ENCODE data around the gene FUT9.
A peak's percentile ranks its signal among the peaks of the same experiment; 100 is the strongest.

The FUT9 gene

DNA sequence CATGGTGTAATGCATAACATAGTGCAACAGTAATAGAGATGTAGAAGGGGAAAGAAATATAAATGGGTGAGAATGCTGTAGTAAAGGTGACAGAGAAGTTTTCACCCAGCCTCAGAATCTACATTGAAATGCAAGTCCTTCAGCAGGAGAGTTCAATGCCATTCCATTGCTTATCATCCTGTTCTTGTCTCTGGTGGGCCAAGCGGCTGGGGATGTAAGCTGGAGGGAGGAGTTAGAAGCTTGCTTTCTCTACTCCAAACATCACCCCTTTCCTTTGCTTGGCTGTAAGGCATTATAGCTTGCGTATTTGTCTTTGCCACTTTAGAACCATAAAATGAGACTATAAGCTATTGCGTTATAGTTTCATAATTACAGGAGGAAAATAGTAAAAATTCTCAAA, 2.2 kb upstream of the FUT9 start:
- H3K4me3 ChIP-seq (ENCODE audit: extremely low read depth, insufficient read depth, low read length, poor library complexity, severe bottlenecking), result no peak overlapping the region
- no peaks in the 10 kb centered on the region for H3K36me3 ChIP-seq (ENCODE audit: control insufficient read depth, insufficient read depth, low read length)
- no peak overlapping the region for H3K27ac ChIP-seq (ENCODE audit: low read depth, low read length, severe bottlenecking)
- H3K4me1 ChIP-seq (ENCODE audit: control insufficient read depth, insufficient read depth, low read length, poor library complexity, severe bottlenecking), result no peaks in the 10 kb centered on the region
- WGBS, 2 experiments (ENCODE audit: insufficient coverage in 2 of 2), result no CpG with 5 or more reads among the region's 3 CpGs
- no peaks in the 10 kb centered on the region for H3K9me3 ChIP-seq (ENCODE audit: control insufficient read depth, low read length)

DNA sequence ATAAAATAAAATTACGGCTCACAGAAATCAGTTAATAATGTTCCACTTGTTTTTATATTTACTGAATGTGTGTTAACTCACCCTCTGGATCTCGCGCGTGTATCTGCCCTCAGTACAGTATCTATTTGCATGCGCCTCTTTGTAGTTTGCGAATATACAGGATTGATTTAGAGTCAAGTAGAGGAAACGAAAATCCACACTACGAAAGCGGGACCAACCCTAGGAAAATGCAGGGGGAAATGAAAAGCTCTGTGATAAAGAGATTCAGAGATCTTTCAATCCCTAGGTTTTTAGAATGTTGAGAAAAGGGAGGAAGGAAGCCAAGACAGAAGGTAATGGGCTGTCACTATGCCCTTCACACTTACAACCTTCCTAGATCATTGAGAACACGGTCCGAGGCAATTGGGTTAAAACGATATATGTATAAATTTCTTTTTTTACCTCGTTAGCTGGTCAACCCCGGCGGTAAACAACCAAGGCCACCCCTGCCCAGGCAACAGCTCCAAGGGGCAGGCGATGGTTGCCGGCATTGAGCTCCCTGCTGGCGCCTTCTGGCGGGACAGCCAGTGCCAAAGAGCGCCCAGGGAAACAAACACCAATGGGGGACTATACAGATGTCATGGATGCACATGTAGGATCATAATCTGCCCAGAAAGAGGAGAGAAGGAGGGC, 792 bp upstream of the FUT9 start:
- no peaks in the 10 kb centered on the region for H3K4me1 ChIP-seq (ENCODE audit: control insufficient read depth, insufficient read depth, low read length, poor library complexity, severe bottlenecking)
- no peaks in the 10 kb centered on the region for H3K9me3 ChIP-seq (ENCODE audit: control insufficient read depth, low read length)
- WGBS, 2 experiments (ENCODE audit: insufficient coverage in 2 of 2), result 27 to 38% methylated on average over 11 to 15 of the region's 20 CpGs
- no peak overlapping the region for H3K27ac ChIP-seq (ENCODE audit: low read depth, low read length, severe bottlenecking)
- H3K4me3 ChIP-seq (ENCODE audit: extremely low read depth, insufficient read depth, low read length, poor library complexity, severe bottlenecking), result peak overlapping the region; percentile 44
- H3K36me3 ChIP-seq (ENCODE audit: control insufficient read depth, insufficient read depth, low read length), result no peaks in the 10 kb centered on the region

DNA sequence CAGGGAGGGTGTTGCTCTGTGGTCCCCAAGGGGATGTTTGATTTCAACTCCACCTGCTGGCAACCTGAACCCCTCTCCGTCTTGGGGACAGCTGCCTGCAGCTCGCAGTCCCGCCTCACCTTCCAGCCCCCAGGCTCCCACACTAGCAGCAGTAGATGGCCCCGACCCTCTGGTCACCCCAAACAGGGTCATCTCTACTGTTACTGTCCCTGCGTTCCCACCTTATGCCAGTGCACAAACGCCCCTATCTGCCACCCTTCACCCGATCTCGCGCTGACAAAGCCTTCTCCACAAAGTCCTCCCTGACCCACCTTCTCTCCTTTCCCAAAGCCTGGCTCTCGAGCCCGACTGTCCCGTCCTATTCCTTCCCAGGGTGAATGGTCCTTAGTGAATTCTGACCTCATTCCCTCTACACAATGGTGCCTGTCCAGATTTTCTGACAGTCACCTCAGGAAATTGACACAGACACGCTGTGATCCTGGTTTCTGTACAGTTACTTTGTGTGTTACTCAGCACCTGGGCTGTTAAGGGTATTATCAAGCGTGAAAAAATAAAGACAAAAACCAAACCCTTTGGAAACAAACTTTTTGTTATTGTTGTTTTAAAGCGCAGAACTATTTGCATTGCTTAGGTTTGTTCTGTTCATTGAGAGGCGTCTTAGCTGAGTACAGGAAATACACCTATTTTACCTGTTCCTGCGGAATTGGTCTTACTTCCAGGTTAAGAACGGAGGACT, 728 bp downstream of the FUT9 start:
- no peaks in the 10 kb centered on the region for H3K36me3 ChIP-seq (ENCODE audit: control insufficient read depth, insufficient read depth, low read length)
- H3K4me3 ChIP-seq (ENCODE audit: extremely low read depth, insufficient read depth, low read length, poor library complexity, severe bottlenecking), result peak overlapping the region; percentile 44
- H3K9me3 ChIP-seq (ENCODE audit: control insufficient read depth, low read length), result no peaks in the 10 kb centered on the region
- H3K4me1 ChIP-seq (ENCODE audit: control insufficient read depth, insufficient read depth, low read length, poor library complexity, severe bottlenecking), result no peaks in the 10 kb centered on the region
- 13 to 15% methylated on average over 10 to 15 of the region's 18 CpGs for WGBS, 2 experiments (ENCODE audit: insufficient coverage in 2 of 2)
- H3K27ac ChIP-seq (ENCODE audit: low read depth, low read length, severe bottlenecking), result no peak overlapping the region

DNA sequence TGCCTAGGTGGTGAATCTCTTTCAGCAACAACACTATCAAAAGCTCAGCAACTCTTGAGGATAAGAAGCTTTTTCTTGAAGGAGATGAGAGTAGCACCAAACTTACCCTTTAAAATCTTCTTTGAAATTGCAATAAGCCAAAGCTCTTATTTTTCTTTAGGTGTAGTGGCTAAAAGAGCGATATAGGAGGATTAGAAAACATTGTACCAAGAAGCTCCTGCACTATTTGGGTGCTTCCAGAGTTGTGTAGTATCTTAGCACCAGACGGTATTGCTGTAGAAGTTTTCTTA, 1.2 kb downstream of the FUT9 start:
- Histone ChIP-seq H3K4me3 (ENCODE audit: extremely low read depth, insufficient read depth, low read length, poor library complexity, severe bottlenecking) (no peak overlapping the region), H3K36me3 (ENCODE audit: control insufficient read depth, insufficient read depth, low read length) (no peaks in the 10 kb centered on the region), H3K27ac (ENCODE audit: low read depth, low read length, severe bottlenecking) (no peak overlapping the region), H3K4me1 (ENCODE audit: control insufficient read depth, insufficient read depth, low read length, poor library complexity, severe bottlenecking) (no peaks in the 10 kb centered on the region), H3K9me3 (ENCODE audit: control insufficient read depth, low read length) (no peaks in the 10 kb centered on the region)
- 75 to 86% methylated on average over 2 of the region's 2 CpGs for WGBS, 2 experiments (ENCODE audit: insufficient coverage in 2 of 2)

DNA sequence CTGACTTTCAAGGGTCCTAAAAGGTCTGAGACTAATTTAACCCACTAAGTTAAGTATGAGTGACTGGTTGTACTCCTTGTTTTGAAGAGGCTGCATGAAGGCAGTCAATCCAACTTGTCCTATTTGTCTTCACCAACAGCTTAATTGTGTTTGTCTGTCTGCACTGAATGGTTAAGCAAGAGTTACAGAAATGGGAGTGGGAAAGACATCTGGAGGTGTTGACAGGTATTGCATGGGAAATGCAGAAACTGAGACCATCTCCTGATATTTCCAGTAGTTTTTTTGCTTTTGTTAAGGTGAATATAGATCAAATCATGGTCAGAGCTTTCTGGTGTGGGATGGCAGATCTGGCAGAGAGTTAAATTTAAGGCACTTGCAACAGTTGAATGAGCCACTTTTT, 6.5 kb downstream of the FUT9 start:
- Histone ChIP-seq H3K9me3 (ENCODE audit: control insufficient read depth, low read length) (no peaks in the 10 kb centered on the region), H3K36me3 (ENCODE audit: control insufficient read depth, insufficient read depth, low read length) (no peaks in the 10 kb centered on the region), H3K4me1 (ENCODE audit: control insufficient read depth, insufficient read depth, low read length, poor library complexity, severe bottlenecking) (no peaks in the 10 kb centered on the region), H3K4me3 (ENCODE audit: extremely low read depth, insufficient read depth, low read length, poor library complexity, severe bottlenecking) (no peak overlapping the region), H3K27ac (ENCODE audit: low read depth, low read length, severe bottlenecking) (no peak overlapping the region)

DNA sequence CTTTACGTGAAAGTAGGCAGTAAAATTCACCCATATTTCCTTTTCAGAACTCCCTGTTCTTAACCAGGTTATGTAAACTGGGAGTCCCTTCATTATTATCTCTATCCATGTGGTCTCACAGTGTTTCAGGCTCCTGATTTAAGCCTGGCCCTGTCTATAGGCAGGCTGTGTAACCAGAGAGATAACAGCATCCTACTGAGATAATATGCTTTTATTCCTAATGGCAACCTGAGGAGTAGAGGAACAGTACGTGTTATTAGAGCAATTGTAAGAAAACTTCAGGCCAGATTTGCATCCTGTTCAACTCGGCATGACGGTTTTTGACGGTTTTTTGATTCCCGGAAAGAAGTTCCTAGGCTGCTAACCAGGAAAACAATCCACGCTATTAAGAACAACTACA, 16.9 kb downstream of the FUT9 start:
- Histone ChIP-seq H3K36me3 (ENCODE audit: control insufficient read depth, insufficient read depth, low read length) (no peaks in the 10 kb centered on the region), H3K9me3 (ENCODE audit: control insufficient read depth, low read length) (no peaks in the 10 kb centered on the region), H3K27ac (ENCODE audit: low read depth, low read length, severe bottlenecking) (no peak overlapping the region), H3K4me3 (ENCODE audit: extremely low read depth, insufficient read depth, low read length, poor library complexity, severe bottlenecking) (no peak overlapping the region), H3K4me1 (ENCODE audit: control insufficient read depth, insufficient read depth, low read length, poor library complexity, severe bottlenecking) (no peaks in the 10 kb centered on the region)
- WGBS, 2 experiments (ENCODE audit: insufficient coverage in 2 of 2), result 89 to 93% methylated on average over 3 to 4 of the region's 7 CpGs

DNA sequence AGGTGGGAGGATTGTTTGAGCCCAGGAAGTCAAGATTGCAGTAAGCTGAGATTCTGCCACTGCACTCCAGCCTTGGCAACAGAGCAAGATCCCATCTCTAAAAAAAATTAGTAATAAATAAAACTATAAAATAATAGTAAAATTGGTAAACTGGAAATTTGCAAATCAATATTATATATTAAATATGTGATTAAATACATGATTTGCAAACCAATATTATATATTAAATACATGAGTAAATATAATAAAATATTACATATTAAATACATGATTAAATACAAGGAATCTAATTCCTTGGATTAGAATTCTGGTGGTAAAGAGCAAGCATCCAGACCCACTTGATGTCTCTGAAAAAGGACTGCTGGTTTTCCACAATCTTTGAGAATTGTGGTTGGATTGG, 35.8 kb downstream of the FUT9 start:
- no peak overlapping the region for H3K27ac ChIP-seq (ENCODE audit: low read depth, low read length, severe bottlenecking)
- H3K4me3 ChIP-seq (ENCODE audit: extremely low read depth, insufficient read depth, low read length, poor library complexity, severe bottlenecking), result no peak overlapping the region
- H3K4me1 ChIP-seq (ENCODE audit: control insufficient read depth, insufficient read depth, low read length, poor library complexity, severe bottlenecking), result no peaks in the 10 kb centered on the region
- no peaks in the 10 kb centered on the region for H3K36me3 ChIP-seq (ENCODE audit: control insufficient read depth, insufficient read depth, low read length)
- H3K9me3 ChIP-seq (ENCODE audit: control insufficient read depth, low read length), result no peaks in the 10 kb centered on the region

- no peak overlapping the region for H3K27ac ChIP-seq (ENCODE audit: low read depth, low read length, severe bottlenecking)
- H3K4me3 ChIP-seq (ENCODE audit: extremely low read depth, insufficient read depth, low read length, poor library complexity, severe bottlenecking), result no peak overlapping the region
Measured at GRCh38 chr6:96058082-96058481, 42.3 kb downstream of the FUT9 start.

DNA sequence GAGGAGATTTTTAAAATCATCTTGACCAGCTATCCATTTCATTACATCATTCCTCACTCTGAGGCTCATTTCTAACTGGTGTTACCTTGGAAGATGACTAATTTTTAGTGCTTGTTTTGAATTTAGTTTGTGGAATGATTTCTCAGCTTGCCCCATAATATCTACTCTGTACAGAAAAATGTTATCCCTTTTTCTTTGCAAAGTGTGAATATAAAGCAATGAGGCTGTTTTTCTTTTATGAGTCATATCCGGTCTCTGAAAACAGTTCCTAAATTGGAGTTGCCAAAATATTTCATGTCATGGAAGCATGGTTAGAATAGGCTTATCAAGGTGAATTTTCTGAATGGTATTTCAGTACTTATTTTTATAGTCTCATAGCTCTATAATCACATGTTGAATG, 43.8 kb downstream of the FUT9 start:
- Histone ChIP-seq H3K9me3 (ENCODE audit: control insufficient read depth, low read length) (no peaks in the 10 kb centered on the region), H3K4me3 (ENCODE audit: extremely low read depth, insufficient read depth, low read length, poor library complexity, severe bottlenecking) (no peak overlapping the region), H3K36me3 (ENCODE audit: control insufficient read depth, insufficient read depth, low read length) (no peaks in the 10 kb centered on the region), H3K4me1 (ENCODE audit: control insufficient read depth, insufficient read depth, low read length, poor library complexity, severe bottlenecking) (no peaks in the 10 kb centered on the region), H3K27ac (ENCODE audit: low read depth, low read length, severe bottlenecking) (no peak overlapping the region)
- no CpG with 5 or more reads among the region's 1 CpG for WGBS, 2 experiments (ENCODE audit: insufficient coverage in 2 of 2)

More at GRCh38 chr6:96058082-96058481, 42.3 kb downstream of the FUT9 start:
- Histone ChIP-seq H3K9me3 (ENCODE audit: control insufficient read depth, low read length) (no peaks in the 10 kb centered on the region), H3K4me1 (ENCODE audit: control insufficient read depth, insufficient read depth, low read length, poor library complexity, severe bottlenecking) (no peaks in the 10 kb centered on the region), H3K36me3 (ENCODE audit: control insufficient read depth, insufficient read depth, low read length) (no peaks in the 10 kb centered on the region)
- 79 to 100% methylated on average over 2 to 3 of the region's 4 CpGs for WGBS, 2 experiments (ENCODE audit: insufficient coverage in 2 of 2)

GRCh38 chr6:96060249-96060648, 44.5 kb downstream of the FUT9 start:
- WGBS, 2 experiments (ENCODE audit: insufficient coverage in 2 of 2), result 100% methylated on average over 1 of the region's 2 CpGs
- Histone ChIP-seq H3K27ac (ENCODE audit: low read depth, low read length, severe bottlenecking) (no peak overlapping the region), H3K4me3 (ENCODE audit: extremely low read depth, insufficient read depth, low read length, poor library complexity, severe bottlenecking) (no peak overlapping the region), H3K4me1 (ENCODE audit: control insufficient read depth, insufficient read depth, low read length, poor library complexity, severe bottlenecking) (no peaks in the 10 kb centered on the region), H3K36me3 (ENCODE audit: control insufficient read depth, insufficient read depth, low read length) (no peaks in the 10 kb centered on the region), H3K9me3 (ENCODE audit: control insufficient read depth, low read length) (no peaks in the 10 kb centered on the region)

- Histone ChIP-seq H3K27ac (ENCODE audit: low read depth, low read length, severe bottlenecking) (no peak overlapping the region), H3K4me1 (ENCODE audit: control insufficient read depth, insufficient read depth, low read length, poor library complexity, severe bottlenecking) (no peaks in the 10 kb centered on the region), H3K36me3 (ENCODE audit: control insufficient read depth, insufficient read depth, low read length) (no peaks in the 10 kb centered on the region), H3K4me3 (ENCODE audit: extremely low read depth, insufficient read depth, low read length, poor library complexity, severe bottlenecking) (no peak overlapping the region), H3K9me3 (ENCODE audit: control insufficient read depth, low read length) (no peaks in the 10 kb centered on the region)
- WGBS, 2 experiments (ENCODE audit: insufficient coverage in 2 of 2), result no CpG with 5 or more reads among the region's 2 CpGs
Measured at GRCh38 chr6:96065213-96065612, 49.4 kb downstream of the FUT9 start.

All from mesodermal cell (in vitro differentiated cells).